Anterior cingulate cortex (tissue), 58 donors: ENCODE measurements around the gene HTRA3.

Experiments
- DNase-seq, 58 donors: peaks; one replicate each; lab custom pipeline; 2025; lab: John Stamatoyannopoulos, UW

The HTRA3 gene

GRCh38 chr4:8233672-8234484, 35.7 kb upstream of the HTRA3 start:
- DNase-seq: no peak

DNA sequence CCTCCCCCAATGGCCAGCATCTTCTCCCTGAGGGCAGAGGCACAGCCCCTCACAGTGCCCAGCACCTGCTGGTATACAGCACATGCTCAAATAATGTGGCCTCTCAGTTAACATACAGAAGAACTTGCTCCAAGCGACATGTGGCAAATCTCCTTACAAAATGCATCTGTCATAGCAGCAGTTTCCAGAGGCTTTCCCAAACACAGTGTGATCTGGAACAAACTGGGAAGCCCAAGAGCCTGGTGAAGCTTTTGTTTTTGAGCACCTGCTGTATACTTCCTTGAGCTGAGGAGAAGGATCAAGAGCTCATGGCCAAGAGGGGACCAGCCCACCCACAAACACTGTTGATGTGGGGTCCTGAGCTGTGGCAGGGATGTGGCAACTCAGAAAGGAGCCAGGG, 34.8 kb upstream of the HTRA3 start:
- no peak for DNase-seq

GRCh38 chr4:8235224-8235623, 34.3 kb upstream of the HTRA3 start:
- no peak for DNase-seq

DNA sequence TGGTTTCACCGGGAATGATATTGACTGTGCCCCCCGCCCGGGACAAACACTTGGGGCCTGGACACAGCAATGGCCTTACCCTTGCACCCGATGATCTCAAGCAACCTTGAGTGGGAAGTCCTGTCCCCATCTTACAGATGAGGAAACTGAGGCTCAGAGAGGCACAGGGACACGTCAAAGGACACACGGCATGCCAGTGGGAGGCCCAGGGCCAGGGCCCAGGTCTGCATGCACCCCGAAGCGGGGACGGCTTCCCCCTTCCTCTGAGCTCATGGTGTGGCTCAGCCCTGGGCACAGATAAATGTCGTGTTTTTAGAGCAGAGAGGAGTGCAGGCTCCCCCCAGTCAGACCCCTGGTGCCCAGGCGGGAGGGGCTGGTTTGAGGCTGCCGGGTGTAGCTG, 33.9 kb upstream of the HTRA3 start:
- no peak for DNase-seq

DNA sequence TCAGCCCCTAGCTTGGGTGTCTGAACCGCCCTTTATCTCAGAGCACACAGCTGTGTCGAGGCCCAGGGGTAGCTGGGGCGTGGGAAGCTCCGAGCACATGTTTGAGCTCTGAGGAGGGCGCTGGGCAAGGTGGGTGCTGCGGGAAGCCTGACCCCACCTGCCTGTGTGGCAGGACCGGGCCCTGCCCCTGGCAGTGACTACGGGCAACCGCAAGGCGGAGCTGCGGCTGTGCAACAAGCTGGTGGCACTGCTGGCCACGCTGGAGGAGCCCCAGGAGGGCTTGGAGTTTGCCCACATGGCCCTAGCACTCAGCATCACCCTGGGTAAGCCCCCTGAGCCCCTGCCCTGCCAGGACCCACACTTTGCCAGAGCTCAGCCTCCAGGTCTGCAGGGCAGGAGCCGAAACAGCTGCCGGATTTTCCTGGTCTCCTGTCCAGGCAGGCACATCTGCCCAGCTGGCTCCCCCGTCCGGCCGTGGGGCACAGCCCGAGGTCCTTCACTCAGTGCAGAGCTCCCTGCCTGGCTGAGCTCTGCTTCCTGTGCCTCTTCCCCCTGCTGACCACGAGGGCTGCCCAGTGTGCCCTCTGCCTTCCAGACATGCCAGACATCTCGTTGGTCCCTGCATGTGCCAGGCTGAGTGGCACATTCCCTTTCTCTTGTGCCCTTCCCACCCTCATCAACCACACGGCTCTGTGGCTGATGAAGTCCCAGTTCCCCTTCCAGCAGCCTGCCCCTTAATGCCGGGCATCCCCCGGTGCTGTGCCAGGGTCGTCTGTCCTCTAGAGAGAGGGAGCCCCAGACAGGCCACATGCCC, 33.2 kb upstream of the HTRA3 start:
- no peak for DNase-seq

GRCh38 chr4:8236920-8237195, 32.7 kb upstream of the HTRA3 start:
- no peak for DNase-seq

DNA sequence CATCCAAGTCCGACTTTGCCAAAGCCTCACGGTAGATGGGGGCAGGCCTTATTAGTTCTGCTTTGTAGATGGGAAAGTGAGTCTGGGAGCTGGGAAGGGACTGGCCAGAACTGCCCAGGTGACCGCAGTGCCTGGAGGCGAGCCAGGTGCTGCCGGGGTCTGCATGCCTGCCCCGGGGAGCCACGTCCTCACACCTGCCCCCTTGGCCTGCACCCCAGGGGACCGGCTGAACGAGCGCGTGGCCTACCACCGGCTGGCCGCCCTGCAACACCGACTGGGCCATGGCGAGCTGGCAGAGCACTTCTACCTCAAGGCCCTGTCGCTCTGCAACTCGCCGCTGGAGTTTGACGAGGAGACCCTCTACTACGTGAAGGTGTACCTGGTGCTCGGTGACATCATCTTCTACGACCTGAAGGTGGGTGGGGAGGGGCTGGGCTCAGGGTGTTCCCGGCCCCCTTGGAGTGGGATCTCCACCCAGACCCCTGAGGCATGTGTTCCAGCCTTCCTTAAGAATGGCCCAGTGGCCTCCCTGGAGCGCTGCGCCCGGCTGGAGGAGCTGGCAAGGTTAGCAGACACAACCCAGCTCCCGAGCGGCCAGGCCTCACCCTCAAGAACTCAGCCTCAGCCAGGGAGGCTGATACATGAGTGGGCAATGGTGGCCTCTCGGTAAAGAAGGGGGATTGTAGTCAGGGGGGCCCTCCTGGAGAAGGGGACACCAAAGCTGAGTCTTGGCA, 32.1 kb upstream of the HTRA3 start:
- no peak for DNase-seq

DNA sequence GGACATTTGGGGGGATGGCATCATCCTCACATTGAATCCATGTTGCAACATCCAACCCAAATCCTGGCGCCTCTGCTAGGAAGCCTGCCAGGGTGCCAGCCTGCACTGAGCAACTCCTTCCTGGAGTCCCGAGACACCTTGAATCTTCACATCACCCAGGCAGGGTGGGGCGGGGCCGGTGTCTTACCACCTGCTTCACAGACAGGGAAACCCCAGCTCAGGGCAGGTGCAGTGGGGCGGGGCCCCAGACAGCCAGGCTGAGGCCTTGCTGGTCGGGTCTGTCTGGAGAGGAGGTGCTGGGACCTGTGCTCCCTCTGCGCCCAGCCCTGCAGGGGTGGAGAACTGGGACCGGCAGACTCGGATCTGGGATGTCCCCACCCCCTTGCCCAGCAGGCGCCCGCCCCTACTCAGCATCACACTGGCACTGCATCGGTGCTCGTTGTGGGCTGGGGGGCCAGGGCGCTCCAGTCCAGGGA, 31.5 kb upstream of the HTRA3 start:
- no peak for DNase-seq

- DNase-seq: no peak
These were observed 31.0 kb upstream of the HTRA3 start for GRCh38 chr4:8238515-8239053.

DNA sequence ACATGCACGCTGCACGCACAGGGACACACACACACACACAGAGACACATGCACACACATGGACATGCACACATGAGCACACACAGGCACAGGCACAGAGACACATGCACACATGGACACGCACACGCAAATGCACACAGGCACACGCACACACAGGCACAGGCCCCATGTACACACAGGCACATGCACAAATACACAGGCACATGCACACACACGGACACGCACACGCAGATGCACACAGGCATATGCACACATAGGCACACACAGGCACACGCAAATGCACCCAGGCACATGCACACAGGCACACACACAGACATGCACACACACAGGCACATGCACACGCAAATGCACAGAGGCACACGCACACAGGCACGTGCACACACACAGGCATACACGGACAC, 30.3 kb upstream of the HTRA3 start:
- no peak for DNase-seq

GRCh38 chr4:8239661-8240060, 29.9 kb upstream of the HTRA3 start:
- no peak for DNase-seq

DNA sequence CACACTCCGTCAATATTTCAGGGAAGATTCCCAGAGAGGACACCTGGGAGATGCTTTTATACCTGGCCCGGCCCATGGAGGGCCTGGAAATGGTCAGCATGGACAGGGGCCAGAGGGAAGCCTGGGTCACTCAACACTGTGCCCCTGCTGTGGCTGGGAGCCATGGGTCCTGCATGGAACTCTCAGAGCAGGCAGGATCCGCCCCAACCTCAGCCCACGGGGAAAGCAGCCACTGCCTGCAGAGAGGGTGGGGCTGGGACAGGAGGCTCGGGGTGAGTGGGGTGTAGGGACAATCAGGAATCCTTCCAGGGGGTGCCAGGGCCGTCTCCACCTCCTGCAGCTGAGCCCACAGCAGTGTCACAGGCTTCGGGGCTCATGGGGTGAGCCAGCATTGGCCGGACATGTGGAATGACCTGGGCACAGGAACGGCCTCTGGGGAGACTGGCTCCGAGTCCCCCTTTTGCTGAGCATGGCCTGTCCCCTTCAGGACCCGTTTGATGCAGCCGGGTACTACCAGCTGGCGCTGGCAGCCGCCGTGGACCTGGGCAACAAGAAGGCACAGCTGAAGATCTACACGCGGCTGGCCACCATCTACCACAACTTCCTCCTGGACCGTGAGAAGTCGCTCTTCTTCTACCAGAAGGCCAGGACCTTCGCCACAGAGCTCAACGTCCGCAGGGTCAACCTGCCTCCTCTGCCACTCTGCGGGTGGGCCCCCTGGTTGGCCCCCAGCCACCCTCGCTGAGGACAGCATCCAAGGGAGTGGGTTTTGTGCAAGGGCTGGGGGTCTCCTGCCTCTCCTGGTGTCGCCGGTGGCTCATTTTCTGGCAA, 29.1 kb upstream of the HTRA3 start:
- peak in 1 of 58 donors; percentile 8 for DNase-seq

DNA sequence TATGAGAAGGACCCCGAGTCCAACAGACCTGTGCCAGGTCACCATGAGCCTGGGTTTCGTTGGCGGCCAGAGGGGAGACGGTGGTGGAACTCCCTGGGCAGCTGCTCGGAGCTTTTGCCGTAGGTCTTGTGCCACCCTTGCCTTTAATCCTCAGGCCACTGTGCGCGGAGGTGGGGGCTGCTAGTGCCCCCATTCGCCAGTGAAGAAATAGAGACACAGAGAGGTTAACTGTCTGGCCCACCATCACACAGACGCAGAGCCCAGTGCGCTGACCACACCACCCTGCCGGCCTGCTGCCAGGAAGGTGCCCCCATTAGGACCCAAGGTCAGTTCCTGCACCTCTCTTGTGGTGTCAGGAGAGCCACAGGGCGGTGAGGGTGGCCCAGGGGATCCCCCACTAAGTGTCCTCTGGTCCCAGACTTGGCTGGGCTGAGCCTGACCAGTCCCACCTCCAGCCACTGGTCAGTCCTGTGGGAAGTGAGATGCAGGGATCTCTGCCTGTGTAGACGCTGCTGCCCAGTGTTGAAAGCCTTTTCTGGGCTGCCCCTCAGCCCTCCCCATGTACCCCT, 28.3 kb upstream of the HTRA3 start:
- DNase-seq: no peak

GRCh38 chr4:8241895-8242696, 27.5 kb upstream of the HTRA3 start:
- DNase-seq: peak in 55 of 58 donors; percentile 17 to 87 (median 58)

GRCh38 chr4:8242782-8243560, 26.6 kb upstream of the HTRA3 start:
- DNase-seq: no peak

GRCh38 chr4:8244001-8244757, 25.4 kb upstream of the HTRA3 start:
- DNase-seq: no peak

GRCh38 chr4:8244931-8245460, 24.6 kb upstream of the HTRA3 start:
- DNase-seq: no peak
